Neutrophil (primary cell): ENCODE measurements around the gene TBC1D8.

ENCODE experiments used
- H3K27ac ChIP-seq: fragments of 200-600 bp; sonication (generic); 2 replicates; pipeline ENCODE4 v1.5.1; 2016; ENCODE audit warnings: mild to moderate bottlenecking, moderate library complexity
- H3K27me3 ChIP-seq: fragments of 200-600 bp; sonication (generic); 2 replicates; pipeline ENCODE4 v1.6.0; 2016; ENCODE audit warnings: mild to moderate bottlenecking
- H3K36me3 ChIP-seq: fragments of 200-600 bp; sonication (generic); 2 replicates; pipeline ENCODE4 v1.5.1; 2017
- H3K4me1 ChIP-seq, 2 experiments: fragments of 200-600 bp in 1 of 2; sonication (generic) in 1 of 2; 1 replicate in 1 of 2; 2 replicates in 1 of 2; pipeline versions ENCODE4 v1.5.1 to v1.6.1; 2013 to 2016; ENCODE audit warnings: low read depth in 1 of 2, low read length in 1 of 2, mild to moderate bottlenecking in 1 of 2, moderate library complexity in 1 of 2; ENCODE audit not compliant: control insufficient read depth in 1 of 2, insufficient read depth in 1 of 2
- H3K4me3 ChIP-seq, 2 experiments: fragments of 200-600 bp in 1 of 2; sonication (generic) in 1 of 2; 1 replicate in 1 of 2; 2 replicates in 1 of 2; pipeline ENCODE4 v1.5.1; 2013 to 2016; ENCODE audit warnings: low read depth in 1 of 2, low read length in 1 of 2, mild to moderate bottlenecking in 1 of 2, moderate library complexity in 1 of 2
- H3K9me3 ChIP-seq: fragments of 200-600 bp; sonication (generic); 2 replicates; pipeline ENCODE4 v1.5.1; 2016
- CTCF ChIP-seq: fragments of 200-600 bp; sonication (generic); IDR thresholded peaks from 2 replicates; pipeline ENCODE4 v1.5.1; 2016; ENCODE audit warnings: antibody characterized with exemption

Gene TBC1D8

GRCh38 chr2:100963026-100963375 is 188.2 kb downstream of the TBC1D8 start:
- Histone ChIP-seq H3K4me3 (no peak overlapping the region), H3K4me1 (no peaks in the 10 kb centered on the region), H3K36me3 (no peaks in the 10 kb centered on the region), H3K27me3 (peaks cover 17% of the 10 kb centered on the region), H3K9me3 (no peaks in the 10 kb centered on the region), H3K27ac (no peak overlapping the region)
- no peak for TF ChIP-seq CTCF

DNA sequence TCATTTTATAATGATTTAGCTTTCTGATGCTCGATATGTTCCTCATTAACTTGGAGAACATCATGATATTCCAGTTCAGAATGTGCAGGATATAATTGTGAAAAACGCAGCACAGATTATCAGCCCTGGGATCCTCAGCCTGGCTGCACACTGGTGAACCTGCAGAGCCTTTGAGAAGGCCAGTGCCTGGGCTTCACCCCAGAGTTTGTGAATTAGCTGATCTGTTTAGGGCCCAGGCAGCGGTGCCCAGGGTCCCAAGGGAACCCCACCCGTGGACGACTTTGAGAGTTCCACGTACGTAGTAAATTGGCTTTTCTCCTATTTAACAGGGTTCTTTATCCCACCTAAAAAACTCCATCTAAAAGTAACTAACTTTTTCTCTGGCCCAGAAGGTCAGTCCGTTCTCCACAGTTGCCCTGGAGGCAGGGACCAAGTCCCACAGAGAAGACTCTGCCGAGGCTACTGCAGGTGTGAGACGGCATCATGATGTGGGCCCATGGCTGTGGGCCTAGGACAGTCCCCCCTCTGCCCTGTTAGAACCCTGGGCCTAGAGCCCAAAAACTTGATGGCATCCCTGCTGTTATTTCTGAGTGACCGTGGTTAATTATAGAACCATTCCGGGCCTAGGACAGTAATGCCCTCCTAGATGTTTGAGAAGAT is 188.7 kb downstream of the TBC1D8 start:
- Histone ChIP-seq H3K9me3 (no peaks in the 10 kb centered on the region), H3K4me3 (no peak overlapping the region), H3K27ac (no peak overlapping the region), H3K4me1 (no peaks in the 10 kb centered on the region), H3K36me3 (no peaks in the 10 kb centered on the region), H3K27me3 (peaks cover 17% of the 10 kb centered on the region)
- TF ChIP-seq CTCF, result no peak

DNA sequence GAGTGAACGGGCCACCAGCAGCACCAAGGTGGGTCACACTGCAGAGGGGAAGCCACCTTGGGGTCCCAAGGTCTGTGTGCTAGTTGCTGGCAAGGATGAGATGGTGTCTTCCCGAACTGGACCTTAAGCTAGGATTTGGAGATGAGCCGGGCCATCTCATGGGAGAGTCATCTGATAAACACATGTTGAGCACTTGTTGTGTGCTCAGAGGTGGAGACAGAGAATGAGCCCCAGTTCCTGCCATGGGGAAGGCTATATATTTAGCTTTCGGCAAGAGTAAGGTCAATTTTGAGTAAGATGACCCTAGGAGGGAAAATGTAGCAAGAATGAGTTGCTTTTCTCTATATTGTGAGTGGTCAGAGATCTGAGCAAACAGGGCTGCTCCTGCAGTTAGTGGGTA is 190.5 kb downstream of the TBC1D8 start:
- Histone ChIP-seq H3K9me3 (no peaks in the 10 kb centered on the region), H3K4me1 (no peaks in the 10 kb centered on the region), H3K36me3 (no peaks in the 10 kb centered on the region), H3K27ac (no peak overlapping the region), H3K4me3 (no peak overlapping the region), H3K27me3 (peaks cover 23% of the 10 kb centered on the region)
- no peak for TF ChIP-seq CTCF

DNA sequence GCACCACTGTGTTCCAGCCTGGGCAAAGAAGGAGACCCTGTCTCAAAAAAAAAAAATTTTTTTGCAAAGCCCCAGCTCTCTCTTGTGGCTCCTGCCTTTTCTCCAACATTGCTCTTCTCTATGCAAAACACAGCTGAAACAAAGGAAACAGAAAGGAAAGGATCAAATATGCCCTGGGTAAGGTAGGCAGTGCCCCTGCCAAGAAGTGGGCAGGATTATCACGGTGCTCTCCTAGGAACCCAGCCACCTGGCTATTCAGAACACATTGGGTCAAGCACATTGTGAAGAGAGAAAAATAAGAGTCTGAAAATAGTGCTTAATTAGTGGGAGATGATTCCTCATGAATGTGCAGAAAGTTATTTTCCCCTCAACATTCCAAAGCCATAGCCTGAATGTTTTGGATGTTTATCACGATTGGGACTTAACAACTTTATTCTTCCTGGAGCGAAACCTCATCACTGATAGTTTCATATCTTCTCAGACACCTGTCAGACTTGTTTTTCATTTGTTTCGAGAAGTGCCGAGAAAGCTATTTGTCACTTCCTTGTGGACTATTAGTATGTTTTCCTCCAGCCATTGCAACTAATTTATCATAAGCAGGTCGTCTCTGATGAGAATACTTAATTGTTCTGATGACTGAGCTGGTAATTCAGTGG is 191.8 kb downstream of the TBC1D8 start:
- no peak for TF ChIP-seq CTCF
- Histone ChIP-seq H3K27me3 (peaks cover 23% of the 10 kb centered on the region), H3K36me3 (no peaks in the 10 kb centered on the region), H3K27ac (no peak overlapping the region), H3K4me3 (no peak overlapping the region), H3K4me1 (no peaks in the 10 kb centered on the region), H3K9me3 (no peaks in the 10 kb centered on the region)

DNA sequence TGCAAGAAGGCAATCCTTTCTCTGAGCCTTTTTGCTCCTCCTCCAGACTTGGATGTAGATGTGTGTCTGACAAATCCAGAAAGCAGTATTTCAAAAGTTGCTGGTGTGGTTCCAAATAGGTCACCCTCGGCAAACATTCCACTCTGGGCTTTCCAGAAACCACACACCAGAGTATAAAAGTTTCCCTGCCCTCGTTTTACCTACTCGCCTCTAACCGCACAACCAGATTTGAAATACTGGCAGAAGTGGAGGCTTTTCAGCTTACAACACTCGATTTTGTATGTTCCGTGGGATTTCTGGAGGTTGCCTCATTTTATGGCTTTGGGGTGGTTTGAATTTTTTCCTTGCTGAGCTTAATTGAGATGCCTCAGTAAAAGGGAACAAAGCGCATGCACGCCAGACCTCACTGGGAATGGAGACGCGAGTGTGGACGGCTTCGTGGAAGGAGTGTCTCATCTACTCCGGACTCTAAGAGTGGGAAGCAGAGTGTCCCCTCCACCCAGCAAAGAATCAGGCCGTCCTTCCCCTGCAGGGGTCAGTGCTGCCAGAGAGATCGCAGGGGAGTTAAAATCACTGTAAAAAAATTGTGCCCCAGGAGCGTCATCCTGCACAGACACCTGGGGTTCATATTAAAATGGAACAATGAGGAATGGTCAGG is 193.1 kb downstream of the TBC1D8 start:
- Histone ChIP-seq H3K27me3 (peaks cover 23% of the 10 kb centered on the region), H3K4me3 (no peak overlapping the region), H3K27ac (no peak overlapping the region), H3K9me3 (no peaks in the 10 kb centered on the region), H3K36me3 (no peaks in the 10 kb centered on the region), H3K4me1 (no peaks in the 10 kb centered on the region)
- no peak for TF ChIP-seq CTCF
